ENCODE measurements around the gene PPP1R14D.

The PPP1R14D gene

DNA sequence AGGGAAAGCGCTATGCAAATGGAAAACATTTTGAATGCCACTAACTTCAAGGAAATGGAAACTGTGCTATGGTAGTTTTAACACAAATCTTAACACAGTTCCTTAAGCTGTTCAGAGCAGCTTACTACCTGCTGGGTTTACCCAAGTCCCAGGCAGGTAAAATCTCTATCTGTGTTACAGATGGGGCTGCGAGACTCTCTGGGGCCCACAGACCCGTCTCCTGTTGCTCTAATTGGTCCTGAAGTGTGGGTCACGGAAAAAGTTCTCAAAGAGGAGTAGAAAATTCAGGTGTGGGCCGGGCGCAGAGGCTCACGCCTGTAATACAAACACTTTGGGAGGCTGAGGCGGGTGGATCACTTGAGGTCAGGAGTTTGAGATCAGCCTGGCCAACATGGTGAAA is 38.5 kb downstream of the PPP1R14D start:
- no peak overlapping the region for H3K27ac ChIP-seq
- TF ChIP-seq ZFX (IDR thresholded peaks at IDR 0.05; ENCODE audit: borderline replicate concordance) = no peak
- TF ChIP-seq, protein P1, sequence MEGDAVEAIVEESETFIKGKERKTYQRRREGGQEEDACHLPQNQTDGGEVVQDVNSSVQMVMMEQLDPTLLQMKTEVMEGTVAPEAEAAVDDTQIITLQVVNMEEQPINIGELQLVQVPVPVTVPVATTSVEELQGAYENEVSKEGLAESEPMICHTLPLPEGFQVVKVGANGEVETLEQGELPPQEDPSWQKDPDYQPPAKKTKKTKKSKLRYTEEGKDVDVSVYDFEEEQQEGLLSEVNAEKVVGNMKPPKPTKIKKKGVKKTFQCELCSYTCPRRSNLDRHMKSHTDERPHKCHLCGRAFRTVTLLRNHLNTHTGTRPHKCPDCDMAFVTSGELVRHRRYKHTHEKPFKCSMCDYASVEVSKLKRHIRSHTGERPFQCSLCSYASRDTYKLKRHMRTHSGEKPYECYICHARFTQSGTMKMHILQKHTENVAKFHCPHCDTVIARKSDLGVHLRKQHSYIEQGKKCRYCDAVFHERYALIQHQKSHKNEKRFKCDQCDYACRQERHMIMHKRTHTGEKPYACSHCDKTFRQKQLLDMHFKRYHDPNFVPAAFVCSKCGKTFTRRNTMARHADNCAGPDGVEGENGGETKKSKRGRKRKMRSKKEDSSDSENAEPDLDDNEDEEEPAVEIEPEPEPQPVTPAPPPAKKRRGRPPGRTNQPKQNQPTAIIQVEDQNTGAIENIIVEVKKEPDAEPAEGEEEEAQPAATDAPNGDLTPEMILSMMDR (IDR thresholded peaks at IDR 0.05) = no peak

DNA sequence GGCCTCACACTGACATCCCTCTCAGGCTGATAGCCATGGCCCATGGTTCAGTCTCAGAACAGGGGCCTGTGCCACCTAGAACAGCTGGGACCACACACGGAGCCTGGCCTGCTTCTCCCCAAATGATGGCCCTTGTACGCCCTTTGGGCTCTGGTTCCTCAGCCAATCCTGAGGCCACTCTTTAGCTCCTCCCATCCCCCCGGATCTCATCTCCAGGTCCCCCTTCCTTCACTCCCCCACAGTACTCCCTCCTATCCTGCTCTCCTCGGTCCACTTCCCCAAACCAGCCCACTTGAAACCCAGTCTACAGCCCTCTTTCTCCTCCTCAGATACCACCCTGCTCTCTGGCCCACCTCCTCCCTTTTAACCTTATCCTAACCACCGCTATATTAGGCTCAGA is 39.4 kb downstream of the PPP1R14D start:
- no peak for TF ChIP-seq ZFX (IDR thresholded peaks at IDR 0.05; ENCODE audit: borderline replicate concordance)
- TF ChIP-seq, protein P1 (IDR thresholded peaks at IDR 0.05) = no peak

DNA sequence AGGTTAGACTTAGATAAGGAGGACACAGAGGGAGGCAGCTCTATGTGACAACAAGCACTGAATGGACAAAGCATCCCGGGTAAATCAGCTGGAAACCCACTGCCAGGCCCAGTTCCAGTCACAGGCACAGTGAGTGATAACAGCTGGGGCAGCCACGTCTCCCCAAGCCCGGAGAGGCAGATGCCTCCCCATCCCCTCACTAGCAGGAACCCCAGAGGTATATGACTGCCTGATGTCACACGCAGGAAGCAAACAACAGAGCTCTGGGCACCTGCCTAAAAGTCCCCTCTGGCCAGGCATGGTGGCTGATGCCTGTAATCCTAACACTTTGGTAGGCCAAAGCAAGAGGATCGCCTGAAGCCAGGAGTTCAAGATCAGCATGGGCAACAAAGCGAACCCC is 40.5 kb downstream of the PPP1R14D start:
- H3K27ac ChIP-seq = peak overlapping the region; percentile 87
- TF ChIP-seq, protein P1 (IDR thresholded peaks at IDR 0.05) = no peak

More for the DNA sequence above, 39.4 kb downstream of the PPP1R14D start:
- no peak overlapping the region for H3K27ac ChIP-seq

DNA sequence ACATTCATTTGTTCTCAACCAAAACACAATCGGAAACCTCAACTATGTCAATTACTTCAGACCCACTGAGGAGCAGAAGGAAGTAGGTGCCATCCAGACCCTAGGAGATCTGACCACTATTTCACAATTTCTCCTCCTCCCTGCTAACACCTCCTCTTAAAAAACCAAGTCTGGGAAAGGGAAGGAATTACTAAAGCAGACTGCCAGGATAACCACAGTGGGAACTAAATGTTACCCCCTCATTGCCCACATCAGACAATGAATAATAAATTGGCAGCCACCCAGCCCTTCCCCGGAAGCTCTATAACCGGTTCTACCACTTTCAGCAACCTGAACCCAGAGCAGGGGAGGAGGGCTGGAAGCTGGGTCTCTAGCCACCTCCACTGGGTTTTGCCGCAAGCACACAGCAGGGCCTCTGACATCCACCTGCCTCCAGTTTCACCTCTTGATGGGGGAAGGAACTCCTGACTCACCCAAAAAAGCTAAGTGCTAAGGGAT is 41.1 kb downstream of the PPP1R14D start:
- peak overlapping the region; percentile 87 for H3K27ac ChIP-seq
- no peak for TF ChIP-seq ZFX (IDR thresholded peaks at IDR 0.05; ENCODE audit: borderline replicate concordance)
- TF ChIP-seq, protein P1 (IDR thresholded peaks at IDR 0.05) = no peak

DNA sequence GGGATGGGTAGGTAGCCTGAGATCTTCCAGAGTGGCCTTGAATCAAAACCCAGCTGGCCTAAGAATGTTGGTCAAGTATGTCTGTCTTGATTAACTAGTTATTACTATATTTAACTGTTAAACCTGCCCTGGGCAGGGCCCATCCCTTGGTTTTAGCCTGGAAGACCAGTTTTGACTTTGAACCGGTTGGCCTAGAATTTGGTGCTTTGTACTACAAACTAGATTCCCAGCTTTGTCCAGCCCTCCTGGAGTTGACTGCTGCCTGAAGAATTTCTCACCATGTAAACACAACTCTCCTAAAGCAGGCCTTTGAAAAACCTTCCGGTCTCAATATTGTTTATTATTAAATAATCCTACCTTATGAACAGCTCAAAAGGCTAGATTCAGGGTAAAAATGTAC is 42.7 kb downstream of the PPP1R14D start:
- peak overlapping the region; percentile 87 for H3K27ac ChIP-seq
- TF ChIP-seq ZFX (IDR thresholded peaks at IDR 0.05; ENCODE audit: borderline replicate concordance) = no peak
- TF ChIP-seq, protein P1 (IDR thresholded peaks at IDR 0.05) = no peak

DNA sequence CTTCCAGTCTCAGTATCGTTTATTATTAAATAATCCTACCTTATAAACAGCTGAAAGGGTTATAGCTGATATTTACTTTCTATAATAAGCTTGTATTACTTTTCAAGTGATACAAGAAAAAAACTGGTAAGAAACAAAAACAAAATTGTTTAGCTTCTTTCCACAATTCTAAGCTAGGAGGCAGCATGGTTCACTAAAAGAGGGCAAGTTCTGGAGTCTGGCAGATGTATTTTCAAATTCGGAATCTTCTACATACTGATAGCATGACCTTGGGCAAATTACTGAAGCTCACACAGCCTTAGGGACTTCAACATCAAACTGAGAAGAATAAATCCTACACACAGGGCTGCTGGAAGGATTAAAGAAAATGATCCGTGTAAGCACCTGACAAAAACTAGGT is 43.3 kb downstream of the PPP1R14D start:
- H3K27ac ChIP-seq = peak overlapping the region; percentile 87; the same call in 1 of the 2 replicates
- no peak for TF ChIP-seq ZFX (IDR thresholded peaks at IDR 0.05; ENCODE audit: borderline replicate concordance)
- TF ChIP-seq, protein P1 (IDR thresholded peaks at IDR 0.05) = no peak

DNA sequence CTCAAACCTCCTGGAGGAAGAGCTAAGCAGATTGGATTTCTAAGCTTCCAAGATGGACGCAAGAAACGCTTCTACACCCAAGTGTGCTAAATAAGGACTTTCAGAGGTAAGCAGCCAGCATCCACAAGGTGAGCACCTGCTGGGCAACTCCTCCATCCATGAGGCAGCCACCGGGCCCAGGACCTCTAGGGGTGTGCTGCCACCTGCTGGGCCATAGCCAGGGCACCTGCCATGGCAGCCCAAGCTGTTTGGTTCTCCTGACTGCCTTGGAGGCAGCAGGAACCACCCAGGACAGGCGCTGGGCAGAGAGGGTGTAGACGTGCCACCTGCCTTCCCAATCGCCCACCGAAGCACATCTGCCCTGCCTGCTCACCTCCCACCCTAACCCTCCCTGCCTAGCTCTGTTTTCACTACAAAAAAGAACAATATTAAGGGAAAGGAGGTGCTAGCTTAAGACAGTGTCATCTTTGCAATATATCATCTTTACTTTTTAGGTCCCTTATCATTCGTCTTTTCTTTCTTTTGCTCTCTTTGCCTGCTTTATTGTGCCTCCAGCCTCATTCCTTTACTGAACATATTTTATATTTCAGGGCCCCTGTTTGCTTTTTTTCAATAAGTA is 45.8 kb downstream of the PPP1R14D start:
- TF ChIP-seq, protein P1 (IDR thresholded peaks at IDR 0.05) = peak; percentile 91
- no peak for TF ChIP-seq ZFX (IDR thresholded peaks at IDR 0.05; ENCODE audit: borderline replicate concordance)
- peak overlapping the region; percentile 27; the same call in 1 of the 2 replicates for H3K27ac ChIP-seq

All from 22Rv1 (cell line).